ENCODE results near the gene ASH1L.
"Not testable (repeated sequence)": the region's sequence is repeated elsewhere in the genome, so short reads cannot be mapped to it uniquely, and the experiment has no call there.

GRCh38 chr1:155505963-155506362, 56.6 kb downstream of the ASH1L start:
- TF ChIP-seq, protein P1, sequence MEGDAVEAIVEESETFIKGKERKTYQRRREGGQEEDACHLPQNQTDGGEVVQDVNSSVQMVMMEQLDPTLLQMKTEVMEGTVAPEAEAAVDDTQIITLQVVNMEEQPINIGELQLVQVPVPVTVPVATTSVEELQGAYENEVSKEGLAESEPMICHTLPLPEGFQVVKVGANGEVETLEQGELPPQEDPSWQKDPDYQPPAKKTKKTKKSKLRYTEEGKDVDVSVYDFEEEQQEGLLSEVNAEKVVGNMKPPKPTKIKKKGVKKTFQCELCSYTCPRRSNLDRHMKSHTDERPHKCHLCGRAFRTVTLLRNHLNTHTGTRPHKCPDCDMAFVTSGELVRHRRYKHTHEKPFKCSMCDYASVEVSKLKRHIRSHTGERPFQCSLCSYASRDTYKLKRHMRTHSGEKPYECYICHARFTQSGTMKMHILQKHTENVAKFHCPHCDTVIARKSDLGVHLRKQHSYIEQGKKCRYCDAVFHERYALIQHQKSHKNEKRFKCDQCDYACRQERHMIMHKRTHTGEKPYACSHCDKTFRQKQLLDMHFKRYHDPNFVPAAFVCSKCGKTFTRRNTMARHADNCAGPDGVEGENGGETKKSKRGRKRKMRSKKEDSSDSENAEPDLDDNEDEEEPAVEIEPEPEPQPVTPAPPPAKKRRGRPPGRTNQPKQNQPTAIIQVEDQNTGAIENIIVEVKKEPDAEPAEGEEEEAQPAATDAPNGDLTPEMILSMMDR (conservative IDR thresholded peaks at IDR 0.05; ENCODE audit: low read depth in 2 of 2): not testable (repeated sequence)
- TF ChIP-seq POLR2AphosphoS5 (IDR thresholded peaks at IDR 0.05; ENCODE audit: low read depth); EZH2 (IDR thresholded peaks at IDR 0.05; ENCODE audit: low read depth, unreplicated experiment); EZH2phosphoT487 (IDR thresholded peaks at IDR 0.05; ENCODE audit: unreplicated experiment); ZNF114 (CRISPR knock-in tag; IDR thresholded peaks at IDR 0.05); JUNB (IDR thresholded peaks at IDR 0.05; ENCODE audit: unreplicated experiment); STAT1 (IDR thresholded peaks at IDR 0.05; ENCODE audit: unreplicated experiment); CREB1 (CRISPR knock-in tag; IDR thresholded peaks at IDR 0.05; ENCODE audit: low read depth); ZNF331 (CRISPR knock-in tag; IDR thresholded peaks at IDR 0.05; ENCODE audit: low read depth): not testable (repeated sequence)
- TF ChIP-seq, protein P2, sequence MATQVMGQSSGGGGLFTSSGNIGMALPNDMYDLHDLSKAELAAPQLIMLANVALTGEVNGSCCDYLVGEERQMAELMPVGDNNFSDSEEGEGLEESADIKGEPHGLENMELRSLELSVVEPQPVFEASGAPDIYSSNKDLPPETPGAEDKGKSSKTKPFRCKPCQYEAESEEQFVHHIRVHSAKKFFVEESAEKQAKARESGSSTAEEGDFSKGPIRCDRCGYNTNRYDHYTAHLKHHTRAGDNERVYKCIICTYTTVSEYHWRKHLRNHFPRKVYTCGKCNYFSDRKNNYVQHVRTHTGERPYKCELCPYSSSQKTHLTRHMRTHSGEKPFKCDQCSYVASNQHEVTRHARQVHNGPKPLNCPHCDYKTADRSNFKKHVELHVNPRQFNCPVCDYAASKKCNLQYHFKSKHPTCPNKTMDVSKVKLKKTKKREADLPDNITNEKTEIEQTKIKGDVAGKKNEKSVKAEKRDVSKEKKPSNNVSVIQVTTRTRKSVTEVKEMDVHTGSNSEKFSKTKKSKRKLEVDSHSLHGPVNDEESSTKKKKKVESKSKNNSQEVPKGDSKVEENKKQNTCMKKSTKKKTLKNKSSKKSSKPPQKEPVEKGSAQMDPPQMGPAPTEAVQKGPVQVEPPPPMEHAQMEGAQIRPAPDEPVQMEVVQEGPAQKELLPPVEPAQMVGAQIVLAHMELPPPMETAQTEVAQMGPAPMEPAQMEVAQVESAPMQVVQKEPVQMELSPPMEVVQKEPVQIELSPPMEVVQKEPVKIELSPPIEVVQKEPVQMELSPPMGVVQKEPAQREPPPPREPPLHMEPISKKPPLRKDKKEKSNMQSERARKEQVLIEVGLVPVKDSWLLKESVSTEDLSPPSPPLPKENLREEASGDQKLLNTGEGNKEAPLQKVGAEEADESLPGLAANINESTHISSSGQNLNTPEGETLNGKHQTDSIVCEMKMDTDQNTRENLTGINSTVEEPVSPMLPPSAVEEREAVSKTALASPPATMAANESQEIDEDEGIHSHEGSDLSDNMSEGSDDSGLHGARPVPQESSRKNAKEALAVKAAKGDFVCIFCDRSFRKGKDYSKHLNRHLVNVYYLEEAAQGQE (IDR thresholded peaks at IDR 0.05; ENCODE audit: unreplicated experiment): not testable (repeated sequence)
- TF ChIP-seq, protein P3, sequence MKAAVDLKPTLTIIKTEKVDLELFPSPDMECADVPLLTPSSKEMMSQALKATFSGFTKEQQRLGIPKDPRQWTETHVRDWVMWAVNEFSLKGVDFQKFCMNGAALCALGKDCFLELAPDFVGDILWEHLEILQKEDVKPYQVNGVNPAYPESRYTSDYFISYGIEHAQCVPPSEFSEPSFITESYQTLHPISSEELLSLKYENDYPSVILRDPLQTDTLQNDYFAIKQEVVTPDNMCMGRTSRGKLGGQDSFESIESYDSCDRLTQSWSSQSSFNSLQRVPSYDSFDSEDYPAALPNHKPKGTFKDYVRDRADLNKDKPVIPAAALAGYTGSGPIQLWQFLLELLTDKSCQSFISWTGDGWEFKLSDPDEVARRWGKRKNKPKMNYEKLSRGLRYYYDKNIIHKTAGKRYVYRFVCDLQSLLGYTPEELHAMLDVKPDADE (IDR thresholded peaks at IDR 0.05): not testable (repeated sequence)

Data from GM23338 (cell line).